ENCODE results near the gene HDAC4. TPM values are rescaled to one million over a fixed set of nuclear protein-coding genes. Genes with fewer than 3 reads are reported as not detected.

The HDAC4 gene
- total and polyA plus RNA-seq, 10 of the 15 experiments (the other 5 are each of a cell fraction or from before 2014, with no cell fraction given): 0.22 to 15.7 (median 4.8) TPM

- no peak overlapping the region for H2AFZ ChIP-seq (ENCODE audit: control insufficient read depth, low read depth, low read length)
- H3K27ac ChIP-seq (ENCODE audit: control insufficient read depth, insufficient read depth): no peak overlapping the region
- no TSS peak for BruUV-seq (replicated peaks)
- H3K36me3 ChIP-seq (ENCODE audit: control insufficient read depth in 2 of 2, insufficient read depth in 2 of 2, low read length in 1 of 2): no peaks in the 10 kb centered on the region; a peak in 1 of 4 replicates
- H3K27me3 ChIP-seq (replicated peaks in 1 of 2; ENCODE audit: control insufficient read depth in 2 of 2, insufficient read depth in 2 of 2, low read length in 1 of 2): no peaks in the 10 kb centered on the region
- ChIA-PET RAD21 (ENCODE audit: unreplicated experiment) (no interaction called here), SMC1A (ENCODE audit: uncharacterized antibody, unreplicated experiment) (no interaction called here), CTCF (no interaction called here), POLR2A (interaction anchor here (0.6 kb wide), 1 partner anchor 78 kb away, joined by 4 read pairs; no protein-coding TSS in a partner anchor)
- DNase-seq (ENCODE audit: low read depth, low spot score): no peak
- H3K4me3 ChIP-seq: no peak overlapping the region
- WGBS (ENCODE audit: insufficient coverage, insufficient replicate concordance, low lambda C conversion rate, missing lambda C conversion rate): 90% methylated on average over 13 of the region's 13 CpGs
- in situ Hi-C loops (cut with MboI): no loop called here
- no peak for FAIRE-seq
- H3K9ac ChIP-seq (ENCODE audit: control insufficient read depth, insufficient read depth, low read length): no peak overlapping the region
- ATAC-seq: no peak
- peaks cover 11% of the 10 kb centered on the region for H3K4me1 ChIP-seq (ENCODE audit: control insufficient read depth, insufficient read depth, low read length)
- H3K4me2 ChIP-seq (ENCODE audit: control insufficient read depth, insufficient read depth): no peak overlapping the region
- H4K20me1 ChIP-seq (ENCODE audit: control insufficient read depth, insufficient read depth): no peaks in the 10 kb centered on the region
- no peaks in the 10 kb centered on the region for H3K9me3 ChIP-seq (replicated peaks; ENCODE audit: control insufficient read depth, insufficient read depth, low read length)
- TF ChIP-seq MAX (IDR thresholded peaks at IDR 0.05; ENCODE audit: low read depth, low read length): no peak
- TF ChIP-seq GABPA (IDR thresholded peaks at IDR 0.05; ENCODE audit: low read depth): no peak
- TF ChIP-seq NRF1 (conservative IDR thresholded peaks at IDR 0.05; ENCODE audit: low read depth, low read length): no peak
- TF ChIP-seq RUNX3 (IDR thresholded peaks at IDR 0.05; ENCODE audit: low read length): no peak
- TF ChIP-seq RFX5 (IDR thresholded peaks at IDR 0.05; ENCODE audit: low read depth, low read length): no peak
- no peak for TF ChIP-seq MTA2 (IDR thresholded peaks at IDR 0.05; ENCODE audit: low read depth)
- TF ChIP-seq ATF7 (IDR thresholded peaks at IDR 0.05; ENCODE audit: low read depth): no peak
- no peak for TF ChIP-seq MTA3 (IDR thresholded peaks at IDR 0.05; ENCODE audit: borderline replicate concordance, low read length)
- no peak for TF ChIP-seq EED (IDR thresholded peaks at IDR 0.05; ENCODE audit: low read depth)
- no peak for TF ChIP-seq NFIC (IDR thresholded peaks at IDR 0.05; ENCODE audit: low read depth, low read length)
- no peak for TF ChIP-seq HCFC1 (IDR thresholded peaks at IDR 0.05; ENCODE audit: low read length)
- intact Hi-C loops (cut with micrococcal nuclease; ENCODE audit: unreplicated experiment): no loop called here
- H3K79me2 ChIP-seq (ENCODE audit: control insufficient read depth, insufficient read depth, low read length): no peaks in the 10 kb centered on the region
These were observed 25.9 kb downstream of the HDAC4 start for GRCh38 chr2:239374896-239375277.

Data from GM12878 (cell line).